ENCODE data around the gene COX6A1.
"Not testable (repeated sequence)": the region's sequence is repeated elsewhere in the genome, so short reads cannot be mapped to it uniquely, and the experiment has no call there.

The COX6A1 gene

GRCh38 chr12:120428597-120429229 lies 9.2 kb upstream of the COX6A1 start:
- no peak for DNase-seq (ENCODE audit: low read depth in 2 of 2)

DNA sequence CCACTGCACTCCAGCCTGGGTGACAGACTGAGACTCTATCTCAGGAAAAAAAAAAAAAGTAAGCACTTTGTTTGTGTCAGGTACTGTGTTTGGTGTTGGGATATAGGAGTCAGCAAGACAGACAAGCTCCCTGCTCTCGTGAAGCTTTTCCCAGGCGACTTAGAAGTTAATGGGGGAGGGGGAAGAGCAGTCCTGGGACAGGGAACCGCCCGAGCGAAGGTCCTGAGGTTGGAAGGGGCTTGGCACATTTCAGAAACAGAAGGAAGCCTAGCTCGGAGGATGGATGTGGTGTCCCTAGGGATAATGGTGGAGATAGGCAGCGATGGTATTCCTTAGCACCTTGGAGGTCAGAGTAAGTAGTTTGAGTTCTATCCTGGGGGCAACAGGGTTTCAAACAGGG lies 8.5 kb upstream of the COX6A1 start:
- DNase-seq (ENCODE audit: low read depth in 2 of 2), result no peak

DNA sequence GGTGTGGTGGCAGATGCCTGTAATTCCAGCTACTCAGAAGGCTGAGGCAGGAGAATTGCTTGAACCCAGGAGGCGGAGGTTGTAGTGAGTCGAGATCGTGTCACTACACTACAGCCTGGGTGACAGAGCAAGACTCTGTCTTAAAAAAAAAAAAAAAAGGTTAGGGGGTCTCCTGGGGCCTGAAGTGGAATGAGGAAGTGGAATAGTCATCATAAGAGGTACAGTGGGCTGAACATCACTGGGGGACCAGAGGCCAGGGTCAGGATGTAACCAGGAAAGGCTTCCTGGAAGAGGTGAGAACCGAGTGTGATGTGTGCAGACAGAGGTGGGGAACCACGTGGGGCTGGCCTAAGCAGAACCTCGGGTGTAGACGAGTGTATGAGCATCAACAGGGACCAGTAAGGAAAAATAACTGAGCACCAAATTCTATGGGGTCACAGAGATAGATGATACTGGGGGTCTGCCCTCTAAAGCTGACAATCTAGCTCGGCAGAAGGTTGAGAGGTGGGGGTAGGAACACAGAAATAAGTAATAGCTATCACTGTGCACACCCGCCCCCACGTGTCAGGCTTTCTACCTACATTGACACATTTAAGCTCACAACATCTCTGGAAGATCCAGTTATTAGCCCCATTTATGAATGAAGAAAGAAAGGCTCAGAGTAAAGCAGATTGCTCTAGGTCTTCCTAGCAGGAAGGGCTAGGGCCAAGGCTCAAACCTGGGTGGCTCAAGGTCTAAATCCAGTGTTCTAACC lies 5.0 kb upstream of the COX6A1 start:
- no peak for DNase-seq (ENCODE audit: low read depth in 2 of 2)

GRCh38 chr12:120438495-120439198 lies 734 bp downstream of the COX6A1 start:
- no peak for DNase-seq (ENCODE audit: low read depth in 2 of 2)

DNA sequence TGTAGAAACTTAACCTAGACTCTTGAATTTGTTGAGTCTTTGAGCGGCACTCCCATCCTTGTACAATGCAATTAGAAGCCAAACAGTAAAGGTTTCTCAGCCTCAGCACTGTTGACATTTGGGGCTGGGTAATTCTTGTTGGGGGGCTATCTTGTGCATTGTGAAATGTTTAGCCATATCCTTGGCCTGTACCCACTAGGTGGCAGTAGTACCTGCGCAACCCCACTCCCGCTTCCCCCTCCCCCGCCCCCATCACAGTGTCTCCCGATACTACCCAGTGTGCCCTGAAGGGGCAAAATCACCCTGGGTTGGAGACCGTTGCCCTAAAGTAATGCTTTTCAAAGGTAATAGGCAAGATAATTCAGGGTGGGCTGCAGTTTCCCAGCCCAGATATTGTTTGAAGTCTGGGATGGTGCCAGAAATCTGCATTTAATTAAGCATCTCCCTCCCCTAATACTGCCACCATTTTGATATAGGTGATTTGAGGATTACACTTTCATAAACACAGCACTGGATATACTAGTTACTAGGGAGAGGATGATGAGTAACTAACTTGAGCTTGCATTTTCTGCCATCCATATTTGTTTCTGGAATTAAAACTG lies 1.8 kb downstream of the COX6A1 start:
- peak; percentile 63 to 70 for DNase-seq (ENCODE audit: low read depth in 2 of 2)

- no peak for DNase-seq (ENCODE audit: low read depth in 2 of 2)
Observed at GRCh38 chr12:120444676-120445075, 6.8 kb downstream of the COX6A1 start.

DNA sequence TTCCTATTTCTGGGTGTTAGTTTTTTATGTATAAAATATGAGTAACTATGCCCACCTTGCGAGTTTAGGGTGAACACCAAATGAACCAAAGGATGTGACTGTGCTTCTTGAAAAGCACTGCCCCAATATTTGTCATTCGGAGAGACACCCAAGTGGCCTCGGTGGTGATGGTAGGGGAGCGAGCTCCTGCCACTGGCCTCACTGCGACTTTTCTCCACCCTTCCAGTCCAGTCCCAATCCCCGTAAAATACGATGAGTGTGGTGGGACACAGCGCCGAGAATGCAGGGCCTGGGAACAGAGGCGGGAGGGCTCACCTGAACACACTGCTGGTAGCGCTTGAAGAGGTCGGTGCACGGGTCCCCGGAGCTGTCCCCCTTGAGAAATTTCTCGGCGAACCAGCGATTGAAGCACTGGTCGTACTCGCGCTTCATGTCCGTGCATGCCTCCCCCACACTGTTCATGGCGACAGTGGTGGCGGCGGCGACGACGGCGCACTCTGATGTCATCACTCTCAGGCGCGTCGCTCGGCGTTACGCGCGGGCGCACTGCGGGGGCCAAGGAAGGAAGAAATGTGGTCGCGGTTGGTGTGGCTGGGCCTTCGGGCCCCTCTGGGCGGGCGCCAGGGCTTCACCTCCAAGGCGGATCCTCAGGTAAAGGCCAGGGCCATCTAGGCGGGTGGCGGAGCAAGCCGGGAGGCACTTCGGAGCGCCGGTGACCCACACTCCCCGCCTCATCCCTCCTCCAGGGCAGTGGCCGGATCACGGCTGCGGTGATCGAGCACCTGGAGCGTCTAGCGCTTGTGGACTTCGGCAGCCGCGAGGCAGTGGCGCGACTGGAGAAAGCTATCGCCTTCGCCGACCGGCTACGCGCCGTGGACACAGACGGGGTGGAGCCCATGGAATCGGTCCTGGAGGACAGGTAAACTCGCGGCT lies 8.3 kb downstream of the COX6A1 start, which contains the start of the genes GATC and TRIAP1:
Gene GATC (plus strand): TSS at position 534 of the 933 bp plus-strand sequence. CDS start 37 bp downstream, at position 571.
Gene TRIAP1 (minus strand): TSS at position 474 of the 933 bp plus-strand sequence. CDS start 12 bp downstream, at position 462.
- DNase-seq (ENCODE audit: low read depth in 2 of 2), result peak; percentile 81 to 86

GRCh38 chr12:120446844-120447178 lies 8.9 kb downstream of the COX6A1 start:
- DNase-seq (ENCODE audit: low read depth in 2 of 2), result not testable (repeated sequence)

- DNase-seq (ENCODE audit: low read depth in 2 of 2), result no peak
Observed at GRCh38 chr12:120447992-120448391, 10.1 kb downstream of the COX6A1 start.

GRCh38 chr12:120452524-120452923 lies 14.6 kb downstream of the COX6A1 start:
- not testable (repeated sequence) for DNase-seq (ENCODE audit: low read depth in 2 of 2)

DNA sequence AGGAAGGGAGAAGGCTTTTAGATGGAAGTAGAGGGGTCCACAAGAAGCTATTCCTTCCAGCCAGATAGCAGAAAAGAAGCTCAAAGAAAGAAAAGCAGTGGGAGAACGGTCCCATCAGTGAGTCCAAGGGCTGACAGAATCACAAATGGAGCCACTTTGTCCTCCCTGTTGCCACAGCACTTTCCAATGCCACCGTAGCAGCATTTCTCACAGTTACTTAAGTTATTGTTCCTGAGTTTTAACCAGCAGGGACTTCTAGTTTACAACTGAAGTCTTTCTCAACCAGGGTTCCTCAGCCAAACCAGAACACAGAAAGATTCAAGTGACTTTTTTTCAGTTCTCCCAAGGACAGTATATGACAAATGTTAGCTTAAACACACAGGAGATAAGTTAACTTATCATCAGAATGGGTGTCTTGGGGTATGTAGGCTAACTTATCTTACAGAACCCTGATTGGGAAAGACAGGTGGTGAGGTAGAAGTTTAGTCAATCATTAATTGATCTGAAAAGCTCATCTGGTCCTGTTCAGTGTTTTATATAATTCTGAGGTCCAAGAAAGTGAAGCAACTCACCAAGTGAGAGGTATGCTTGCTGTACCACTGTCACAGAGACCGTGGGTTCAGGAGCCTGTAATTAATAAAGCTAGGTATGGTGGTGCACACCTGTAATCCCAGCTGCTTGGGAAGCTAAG lies 15.3 kb downstream of the COX6A1 start:
- no peak for DNase-seq (ENCODE audit: low read depth in 2 of 2)

DNA sequence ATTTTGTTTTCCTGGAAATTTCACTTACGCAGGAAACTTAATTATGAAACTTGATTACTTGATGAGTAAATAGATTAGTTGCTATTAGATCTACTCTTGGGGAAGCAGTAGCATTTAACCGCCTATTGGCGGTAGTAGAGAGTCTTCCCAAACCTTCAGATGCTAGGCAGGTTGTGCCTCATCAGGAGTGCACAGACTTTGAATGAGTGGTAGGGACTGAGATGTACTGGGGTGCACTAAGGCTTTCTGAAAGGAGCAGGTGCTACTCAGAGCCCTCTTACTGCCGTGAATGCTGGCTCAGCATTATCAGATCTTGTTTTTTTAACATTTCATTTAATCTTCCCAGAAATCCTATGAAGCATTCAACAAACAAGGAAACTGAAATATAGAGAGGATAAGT lies 16.1 kb downstream of the COX6A1 start:
- no peak for DNase-seq (ENCODE audit: low read depth in 2 of 2)

DNA sequence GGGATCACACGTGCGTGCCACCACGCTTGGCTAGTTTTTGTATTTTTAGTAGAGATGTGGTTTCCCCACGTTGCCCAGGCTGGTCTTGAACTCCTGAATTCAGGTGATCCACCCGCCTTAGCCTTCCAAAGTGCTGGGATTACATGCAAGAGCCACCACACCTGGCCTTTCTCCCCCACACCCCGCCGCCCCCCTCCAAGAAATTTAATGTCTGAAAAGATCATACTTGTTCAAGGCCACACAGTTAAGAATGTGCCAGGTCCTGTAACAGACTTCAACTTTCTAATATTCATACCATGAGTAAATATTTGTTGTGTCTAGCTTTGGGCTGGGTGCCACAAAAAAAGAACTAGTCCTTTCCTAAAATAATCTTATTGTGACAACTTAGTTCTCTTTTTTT lies 17.4 kb downstream of the COX6A1 start:
- DNase-seq (ENCODE audit: low read depth in 2 of 2), result no peak

GRCh38 chr12:120457133-120457532 lies 19.2 kb downstream of the COX6A1 start:
- no peak for DNase-seq (ENCODE audit: low read depth in 2 of 2)

GRCh38 chr12:120460157-120460556 lies 22.2 kb downstream of the COX6A1 start:
- DNase-seq (ENCODE audit: low read depth in 2 of 2), result no peak

GRCh38 chr12:120462099-120462640 lies 24.3 kb downstream of the COX6A1 start:
- DNase-seq (ENCODE audit: low read depth in 2 of 2), result no peak

- no peak for DNase-seq (ENCODE audit: low read depth in 2 of 2)
Observed at GRCh38 chr12:120463712-120464111, 25.8 kb downstream of the COX6A1 start.

DNA sequence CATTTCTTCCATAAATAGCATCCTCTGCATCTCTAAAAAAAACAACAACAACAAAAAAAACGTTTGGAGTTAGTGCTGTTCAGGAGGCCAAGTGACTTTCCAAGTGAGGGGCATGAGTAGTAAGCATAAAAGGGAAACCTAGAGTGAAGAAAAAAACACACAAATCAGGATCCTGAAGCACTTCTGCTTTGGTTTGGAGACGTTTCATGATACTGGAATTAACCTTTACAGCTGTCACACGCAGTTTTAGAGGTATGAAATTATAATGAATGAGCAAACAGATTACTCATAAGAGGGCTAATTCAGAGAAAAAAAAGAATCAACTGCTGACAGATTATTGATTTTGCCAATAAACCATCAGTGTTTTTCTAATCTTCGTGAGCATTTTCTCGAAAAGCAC lies 27.8 kb downstream of the COX6A1 start:
- DNase-seq (ENCODE audit: low read depth in 2 of 2), result no peak

DNA sequence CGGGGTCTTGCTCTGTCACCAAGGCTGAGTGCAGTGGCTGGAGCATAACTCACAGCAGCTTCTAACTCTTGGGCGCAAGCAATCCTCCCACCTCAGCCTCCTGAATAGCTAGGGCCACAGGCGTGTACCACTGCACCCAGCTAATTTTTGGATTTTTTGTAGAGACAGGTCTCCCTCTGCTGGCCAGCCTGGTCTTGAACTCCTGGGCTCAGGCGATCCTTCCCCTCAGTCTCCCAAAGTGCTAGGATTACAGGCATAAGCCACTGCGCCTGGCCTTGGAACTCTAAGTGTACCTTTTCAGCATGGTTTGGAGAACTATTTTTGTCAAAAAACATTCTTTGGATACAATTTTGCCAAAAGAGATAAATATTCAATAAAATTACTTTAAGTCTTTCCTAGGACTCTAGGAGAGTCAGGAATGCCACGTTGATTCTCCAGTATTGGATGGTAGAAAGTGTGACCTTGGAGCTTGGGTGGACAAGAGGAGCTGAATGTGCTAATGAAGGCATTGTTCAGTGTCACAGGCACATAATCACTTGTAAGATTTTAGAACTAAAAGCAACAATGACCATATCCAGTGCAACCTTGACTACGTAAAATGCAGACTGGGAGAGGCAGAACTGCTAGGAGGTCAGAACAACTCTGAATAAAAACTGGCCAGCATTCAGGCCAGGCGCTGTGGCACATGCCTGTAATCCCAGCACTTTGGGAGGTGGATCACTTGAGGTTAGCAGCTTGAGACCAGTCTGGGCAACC lies 28.8 kb downstream of the COX6A1 start:
- DNase-seq (ENCODE audit: low read depth in 2 of 2), result peak in 1 of 2 donors; percentile 19

- DNase-seq (ENCODE audit: low read depth in 2 of 2), result no peak
Observed at GRCh38 chr12:120467439-120467838, 29.5 kb downstream of the COX6A1 start.
